Measurements from ENCODE around the gene USP32. TPM values are rescaled to one million over a fixed set of nuclear protein-coding genes. Genes with fewer than 3 reads are reported as not detected.
"Not testable (repeated sequence)": the region's sequence is repeated elsewhere in the genome, so short reads cannot be mapped to it uniquely, and the experiment has no call there.

Gene USP32
- total RNA-seq, 2 donors from 2014 or later = 54.1 to 74.3 TPM

DNA sequence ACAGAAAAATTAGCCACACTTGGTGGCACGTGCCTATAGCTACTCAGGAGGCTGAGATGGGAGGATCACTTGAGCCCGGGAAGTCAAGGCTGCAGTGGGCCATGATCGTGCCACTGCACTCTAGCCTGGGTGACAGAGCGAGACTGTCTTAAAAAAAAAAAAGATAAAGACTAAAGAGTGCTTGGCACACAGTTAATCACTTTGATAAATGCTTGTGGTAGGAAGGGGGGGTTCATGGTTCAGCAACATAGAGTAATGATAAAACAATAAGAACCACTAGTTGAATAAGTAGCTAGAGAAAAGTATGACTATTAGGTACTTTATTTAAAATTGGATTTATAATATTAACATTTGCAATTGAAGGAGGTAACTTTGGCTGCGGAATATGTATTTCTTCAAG is 43.3 kb downstream of the USP32 start:
- 94 to 95% methylated on average over 4 of the region's 5 CpGs for WGBS, 2 experiments (ENCODE audit: insufficient coverage in 1 of 2, insufficient read length in 1 of 2)
- no peaks in the 10 kb centered on the region for H3K9me3 Mint-ChIP-seq
- no peaks in the 10 kb centered on the region for H3K27me3 ChIP-seq (ENCODE audit: control insufficient read depth, insufficient read depth, low read length, poor library complexity, severe bottlenecking)
- H3K4me3 Mint-ChIP-seq = no peak overlapping the region
- no peaks in the 10 kb centered on the region for H3K27me3 Mint-ChIP-seq (ENCODE audit: insufficient read depth)
- no peaks in the 10 kb centered on the region for H3K4me1 ChIP-seq (ENCODE audit: control insufficient read depth, insufficient read depth, low read length)
- no peak for DNase-seq
- H3K27ac ChIP-seq (ENCODE audit: low read depth, low read length) = no peak overlapping the region
- H3K4me3 ChIP-seq (ENCODE audit: low read length) = no peak overlapping the region
- H3K9me3 ChIP-seq (ENCODE audit: control insufficient read depth, low read length) = peaks cover 7% of the 10 kb centered on the region
- TF ChIP-seq, protein P1, sequence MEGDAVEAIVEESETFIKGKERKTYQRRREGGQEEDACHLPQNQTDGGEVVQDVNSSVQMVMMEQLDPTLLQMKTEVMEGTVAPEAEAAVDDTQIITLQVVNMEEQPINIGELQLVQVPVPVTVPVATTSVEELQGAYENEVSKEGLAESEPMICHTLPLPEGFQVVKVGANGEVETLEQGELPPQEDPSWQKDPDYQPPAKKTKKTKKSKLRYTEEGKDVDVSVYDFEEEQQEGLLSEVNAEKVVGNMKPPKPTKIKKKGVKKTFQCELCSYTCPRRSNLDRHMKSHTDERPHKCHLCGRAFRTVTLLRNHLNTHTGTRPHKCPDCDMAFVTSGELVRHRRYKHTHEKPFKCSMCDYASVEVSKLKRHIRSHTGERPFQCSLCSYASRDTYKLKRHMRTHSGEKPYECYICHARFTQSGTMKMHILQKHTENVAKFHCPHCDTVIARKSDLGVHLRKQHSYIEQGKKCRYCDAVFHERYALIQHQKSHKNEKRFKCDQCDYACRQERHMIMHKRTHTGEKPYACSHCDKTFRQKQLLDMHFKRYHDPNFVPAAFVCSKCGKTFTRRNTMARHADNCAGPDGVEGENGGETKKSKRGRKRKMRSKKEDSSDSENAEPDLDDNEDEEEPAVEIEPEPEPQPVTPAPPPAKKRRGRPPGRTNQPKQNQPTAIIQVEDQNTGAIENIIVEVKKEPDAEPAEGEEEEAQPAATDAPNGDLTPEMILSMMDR (conservative IDR thresholded peaks at IDR 0.05) = no peak
- H3K4me1 Mint-ChIP-seq = peaks cover 20% of the 10 kb centered on the region
- H3K9ac ChIP-seq (ENCODE audit: extremely low read depth, low read length, poor library complexity, severe bottlenecking) = no peak overlapping the region
- H3K27ac Mint-ChIP-seq = no peak overlapping the region
- peaks cover 4% of the 10 kb centered on the region for H3K36me3 ChIP-seq (ENCODE audit: control insufficient read depth, insufficient read depth, low read length)
- H3K36me3 Mint-ChIP-seq (ENCODE audit: low read depth) = peaks cover 15% of the 10 kb centered on the region

DNA sequence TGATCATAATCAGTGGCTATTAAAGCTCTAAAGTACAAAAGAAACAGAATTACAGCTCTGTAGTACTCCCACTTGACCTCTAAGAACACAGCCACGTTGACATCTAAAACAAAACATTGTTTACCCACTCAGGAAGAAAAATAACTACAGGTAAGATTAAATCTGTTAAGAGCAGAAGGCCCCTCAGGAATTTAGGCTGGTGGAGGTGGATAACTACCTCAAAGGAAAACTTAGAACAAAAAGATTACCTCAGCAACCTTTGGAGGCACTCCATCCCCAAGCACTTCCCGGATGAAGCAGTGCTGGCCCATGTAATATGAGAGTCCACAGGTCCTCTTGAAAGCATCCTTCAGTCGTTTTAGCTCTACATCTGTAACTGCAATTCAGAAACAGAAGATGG is 46.7 kb downstream of the USP32 start:
- Mint-ChIP-seq H3K4me1 (peaks cover 5% of the 10 kb centered on the region), H3K27me3 (ENCODE audit: insufficient read depth) (no peaks in the 10 kb centered on the region), H3K9me3 (no peaks in the 10 kb centered on the region), H3K4me3 (no peak overlapping the region), H3K36me3 (ENCODE audit: low read depth) (peaks cover 48% of the 10 kb centered on the region), H3K27ac (peak overlapping the region; percentile 0)
- WGBS, 2 experiments (ENCODE audit: insufficient coverage in 1 of 2, insufficient read length in 1 of 2) = 85 to 100% methylated on average over 1 to 3 of the region's 3 CpGs
- H3K4me3 ChIP-seq (ENCODE audit: low read length) = no peak overlapping the region
- no peak for DNase-seq
- no peaks in the 10 kb centered on the region for H3K27me3 ChIP-seq (ENCODE audit: control insufficient read depth, insufficient read depth, low read length, poor library complexity, severe bottlenecking)
- H3K4me1 ChIP-seq (ENCODE audit: control insufficient read depth, insufficient read depth, low read length) = no peaks in the 10 kb centered on the region
- H3K9ac ChIP-seq (ENCODE audit: extremely low read depth, low read length, poor library complexity, severe bottlenecking) = no peak overlapping the region
- peaks cover 7% of the 10 kb centered on the region for H3K9me3 ChIP-seq (ENCODE audit: control insufficient read depth, low read length)
- H3K36me3 ChIP-seq (ENCODE audit: control insufficient read depth, insufficient read depth, low read length) = peaks cover 13% of the 10 kb centered on the region
- no peak overlapping the region for H3K27ac ChIP-seq (ENCODE audit: low read depth, low read length)
- TF ChIP-seq, protein P1 (conservative IDR thresholded peaks at IDR 0.05) = no peak

DNA sequence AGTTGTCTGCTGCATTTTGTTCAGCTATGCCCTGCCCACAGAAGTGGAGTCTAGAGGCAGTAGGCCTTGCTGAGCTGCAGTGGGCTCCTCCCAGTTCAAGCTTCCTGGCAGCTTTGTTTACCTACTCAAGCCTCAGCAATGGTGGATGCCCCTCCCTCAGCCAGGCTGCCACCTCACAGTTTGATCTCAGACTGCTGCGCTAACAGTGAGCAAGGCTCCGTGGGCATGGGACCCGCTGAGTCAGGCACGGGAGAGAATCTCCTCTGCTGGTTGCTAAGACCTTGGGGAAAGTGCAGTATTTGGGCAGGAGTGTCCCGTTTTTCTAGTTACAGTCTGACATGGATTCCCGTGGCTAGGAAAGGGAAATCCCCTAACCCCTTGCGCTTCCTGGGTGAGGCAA is 49.4 kb downstream of the USP32 start:
- H3K9ac ChIP-seq (ENCODE audit: extremely low read depth, low read length, poor library complexity, severe bottlenecking); H3K27me3 Mint-ChIP-seq (ENCODE audit: insufficient read depth); H3K4me1 Mint-ChIP-seq; DNase-seq; H3K4me1 ChIP-seq (ENCODE audit: control insufficient read depth, insufficient read depth, low read length); H3K9me3 ChIP-seq (ENCODE audit: control insufficient read depth, low read length); H3K4me3 Mint-ChIP-seq; H3K27me3 ChIP-seq (ENCODE audit: control insufficient read depth, insufficient read depth, low read length, poor library complexity, severe bottlenecking); H3K4me3 ChIP-seq (ENCODE audit: low read length); H3K9me3 Mint-ChIP-seq; H3K27ac ChIP-seq (ENCODE audit: low read depth, low read length): not testable (repeated sequence)
- WGBS, 2 experiments (ENCODE audit: insufficient coverage in 1 of 2, insufficient read length in 1 of 2) = 88 to 92% methylated on average over 5 to 7 of the region's 7 CpGs
- Mint-ChIP-seq H3K27ac (peak overlapping the region; percentile 69), H3K36me3 (ENCODE audit: low read depth) (peaks cover 63% of the 10 kb centered on the region)
- peaks cover 23% of the 10 kb centered on the region for H3K36me3 ChIP-seq (ENCODE audit: control insufficient read depth, insufficient read depth, low read length)

DNA sequence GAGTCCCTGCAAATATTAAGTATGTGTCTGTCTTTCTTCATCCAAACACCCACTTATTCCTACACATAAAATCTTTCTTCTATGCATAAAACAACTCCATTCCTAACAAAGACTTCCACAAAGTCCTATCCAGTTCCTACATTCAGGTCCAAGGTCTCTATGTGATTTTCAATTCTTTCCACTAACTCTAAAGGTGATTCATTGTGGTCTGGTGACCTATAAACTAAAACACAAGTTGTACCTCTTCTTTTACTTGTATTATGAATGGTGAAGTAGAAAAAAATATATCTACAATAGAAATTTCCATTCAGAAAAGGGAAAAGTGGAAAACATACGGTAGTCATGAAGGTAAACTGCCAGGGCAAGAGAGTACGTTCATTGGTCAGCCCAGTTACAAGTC is 56.6 kb downstream of the USP32 start:
- no peak overlapping the region for H3K27ac ChIP-seq (ENCODE audit: low read depth, low read length)
- no peaks in the 10 kb centered on the region for H3K4me1 Mint-ChIP-seq
- no peak overlapping the region for H3K4me3 ChIP-seq (ENCODE audit: low read length)
- peaks cover 16% of the 10 kb centered on the region for H3K36me3 ChIP-seq (ENCODE audit: control insufficient read depth, insufficient read depth, low read length)
- no peaks in the 10 kb centered on the region for H3K4me1 ChIP-seq (ENCODE audit: control insufficient read depth, insufficient read depth, low read length)
- no peaks in the 10 kb centered on the region for H3K27me3 ChIP-seq (ENCODE audit: control insufficient read depth, insufficient read depth, low read length, poor library complexity, severe bottlenecking)
- peak overlapping the region; percentile 75 for H3K27ac Mint-ChIP-seq
- H3K4me3 Mint-ChIP-seq = no peak overlapping the region
- H3K27me3 Mint-ChIP-seq (ENCODE audit: insufficient read depth) = no peaks in the 10 kb centered on the region
- 95 to 96% methylated on average over 2 of the region's 2 CpGs for WGBS, 2 experiments (ENCODE audit: insufficient coverage in 1 of 2, insufficient read length in 1 of 2)
- TF ChIP-seq, protein P1 (conservative IDR thresholded peaks at IDR 0.05) = no peak
- H3K36me3 Mint-ChIP-seq (ENCODE audit: low read depth) = peaks cover 43% of the 10 kb centered on the region
- H3K9me3 Mint-ChIP-seq = no peaks in the 10 kb centered on the region
- no peak for DNase-seq
- no peak overlapping the region for H3K9ac ChIP-seq (ENCODE audit: extremely low read depth, low read length, poor library complexity, severe bottlenecking)
- no peaks in the 10 kb centered on the region for H3K9me3 ChIP-seq (ENCODE audit: control insufficient read depth, low read length)

Measured in endodermal cell (in vitro differentiated cells).